ENCODE results near the gene EHD3. TPM values are rescaled to one million over a fixed set of nuclear protein-coding genes. Genes with fewer than 3 reads are reported as not detected.

The EHD3 gene
- total RNA-seq, 2 experiments from 2014 or later, result 0.67 to 0.74 TPM

Other genes starting within 250 kb of the EHD3 start
- 1 to 10 TPM; 1.1 to 1.5 TPM for gene GALNT14, start 95.7 kb upstream of the EHD3 start, total RNA-seq
- gene CAPN14, start 16.6 kb upstream of the EHD3 start, total RNA-seq, result 1 to 10 TPM; 1.1 TPM
- gene XDH, start 180.6 kb downstream of the EHD3 start, total RNA-seq, result not detected

Measured in activated naive CD4-positive, alpha-beta T cell treated with anti-CD3 and anti-CD28 coated beads for 36 hours (primary cell).